DOHH2 (cell line): ENCODE data around the gene DNAJC21.
"Not testable (repeated sequence)": the region's sequence is repeated elsewhere in the genome, so short reads cannot be mapped to it uniquely, and the experiment has no call there.

ENCODE experiments used
- H3F3A ChIP-seq: fragments of 200-600 bp; sonication (generic), shearing (Covaris generic); 2 replicates; pipeline ENCODE4 v1.6.0; 2016; ENCODE audit warnings: antibody characterized with exemption, mild to moderate bottlenecking; ENCODE audit not compliant: control insufficient read depth, insufficient read depth
- H3K27ac ChIP-seq: fragments of 200-600 bp; sonication (generic); 2 replicates; pipeline ENCODE4 v1.5.1; 2014; ENCODE audit warnings: low read depth, mild to moderate bottlenecking, low read length, moderate library complexity
- H3K27me3 ChIP-seq: fragments of 200-600 bp; sonication (generic); 2 replicates; pipeline ENCODE4 v1.6.1; 2014; ENCODE audit warnings: mild to moderate bottlenecking, low read length, mixed read lengths; ENCODE audit not compliant: control insufficient read depth
- H3K36me3 ChIP-seq: fragments of 200-600 bp; sonication (generic); 2 replicates; pipeline ENCODE4 v1.6.1; 2014; ENCODE audit warnings: mild to moderate bottlenecking, low read length, moderate library complexity, mixed read lengths; ENCODE audit not compliant: control insufficient read depth
- H3K4me1 ChIP-seq: fragments of 200-600 bp; sonication (generic); 2 replicates; pipeline ENCODE4 v1.6.1; 2014; ENCODE audit warnings: mild to moderate bottlenecking, low read length, mixed read lengths; ENCODE audit not compliant: control insufficient read depth
- H3K4me2 ChIP-seq: fragments of 200-600 bp; sonication (generic); 2 replicates; pipeline ENCODE4 v1.6.0; 2014; ENCODE audit warnings: mild to moderate bottlenecking, low read length, moderate library complexity
- H3K4me3 ChIP-seq: fragments of 200-600 bp; sonication (generic); 2 replicates; pipeline ENCODE4 v1.5.1; 2014; ENCODE audit warnings: mild to moderate bottlenecking, low read length, mixed read lengths
- H3K79me2 ChIP-seq: fragments of 200-600 bp; sonication (generic); 2 replicates; pipeline ENCODE4 v1.6.1; 2014; ENCODE audit warnings: mild to moderate bottlenecking, low read length, mixed read lengths; ENCODE audit not compliant: control insufficient read depth
- H3K9me2 ChIP-seq: fragments of 200-600 bp; sonication (generic); replicated peaks from 2 replicates; pipeline ENCODE4 v1.6.1; 2014; ENCODE audit warnings: mild to moderate bottlenecking, low read length, mixed read lengths; ENCODE audit not compliant: control insufficient read depth
- H3K9me3 ChIP-seq: fragments of 200-600 bp; sonication (generic); 2 replicates; pipeline ENCODE4 v1.6.1; 2014; ENCODE audit warnings: antibody characterized with exemption, low read length, mixed read lengths; ENCODE audit not compliant: control insufficient read depth, insufficient read depth
- H4K20me1 ChIP-seq: fragments of 200-600 bp; sonication (generic); 2 replicates; pipeline ENCODE4 v1.6.0; 2014; ENCODE audit warnings: low read depth, mild to moderate bottlenecking, antibody characterized with exemption, low read length, moderate library complexity; ENCODE audit not compliant: control insufficient read depth, insufficient read depth
- EZH2phosphoT487 ChIP-seq: fragments of 200-600 bp; sonication (generic); IDR thresholded peaks from 2 replicates; pipeline ENCODE4 v1.6.1; 2017; ENCODE audit warnings: borderline replicate concordance, mild to moderate bottlenecking, antibody characterized with exemption, low read length, moderate library complexity, mixed read lengths
- TF ChIP-seq, protein P1 (sequence below): fragments of 200-600 bp; sonication (generic); IDR thresholded peaks from one replicate; pipeline ENCODE4 v1.5.1; 2014; ENCODE audit warnings: antibody characterized with exemption, mild to moderate bottlenecking, low read depth, low read length; ENCODE audit not compliant: poor library complexity, severe bottlenecking

The DNAJC21 gene

DNA sequence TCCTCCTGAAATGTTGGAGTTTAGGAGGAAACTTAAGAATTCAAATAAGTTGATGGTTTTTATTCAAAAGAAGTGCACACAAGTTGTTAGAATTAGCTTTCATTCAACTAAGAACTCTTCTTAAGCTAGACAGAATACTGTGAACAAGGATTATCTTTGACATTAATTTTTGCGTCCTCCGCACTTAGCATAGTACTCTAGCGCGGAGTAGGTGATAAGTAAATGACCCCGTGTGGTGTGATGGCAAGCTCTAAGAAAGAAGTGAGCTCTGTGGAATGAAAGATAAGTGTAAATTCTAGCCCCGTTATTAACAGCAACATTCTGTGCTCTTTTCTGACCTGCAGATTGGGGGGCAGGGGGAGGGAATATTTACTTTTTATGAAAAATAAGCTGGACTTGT lies 12.8 kb upstream of the DNAJC21 start:
- TF ChIP-seq EZH2phosphoT487, result no peak
- TF ChIP-seq, protein P1, sequence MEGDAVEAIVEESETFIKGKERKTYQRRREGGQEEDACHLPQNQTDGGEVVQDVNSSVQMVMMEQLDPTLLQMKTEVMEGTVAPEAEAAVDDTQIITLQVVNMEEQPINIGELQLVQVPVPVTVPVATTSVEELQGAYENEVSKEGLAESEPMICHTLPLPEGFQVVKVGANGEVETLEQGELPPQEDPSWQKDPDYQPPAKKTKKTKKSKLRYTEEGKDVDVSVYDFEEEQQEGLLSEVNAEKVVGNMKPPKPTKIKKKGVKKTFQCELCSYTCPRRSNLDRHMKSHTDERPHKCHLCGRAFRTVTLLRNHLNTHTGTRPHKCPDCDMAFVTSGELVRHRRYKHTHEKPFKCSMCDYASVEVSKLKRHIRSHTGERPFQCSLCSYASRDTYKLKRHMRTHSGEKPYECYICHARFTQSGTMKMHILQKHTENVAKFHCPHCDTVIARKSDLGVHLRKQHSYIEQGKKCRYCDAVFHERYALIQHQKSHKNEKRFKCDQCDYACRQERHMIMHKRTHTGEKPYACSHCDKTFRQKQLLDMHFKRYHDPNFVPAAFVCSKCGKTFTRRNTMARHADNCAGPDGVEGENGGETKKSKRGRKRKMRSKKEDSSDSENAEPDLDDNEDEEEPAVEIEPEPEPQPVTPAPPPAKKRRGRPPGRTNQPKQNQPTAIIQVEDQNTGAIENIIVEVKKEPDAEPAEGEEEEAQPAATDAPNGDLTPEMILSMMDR, result no peak
- H3K4me1 ChIP-seq, result peaks cover 25% of the 10 kb centered on the region
- no peaks in the 10 kb centered on the region for H3K27me3 ChIP-seq
- peak overlapping the region; percentile 79 for H3K27ac ChIP-seq
- H3K36me3 ChIP-seq, result peaks cover 93% of the 10 kb centered on the region
- H3K4me2 ChIP-seq, result peak overlapping the region; percentile 87
- H4K20me1 ChIP-seq, result no peaks in the 10 kb centered on the region; the same call in 1 of the 2 replicates
- no peaks in the 10 kb centered on the region for H3K9me2 ChIP-seq
- H3K9me3 ChIP-seq, result no peaks in the 10 kb centered on the region
- H3K4me3 ChIP-seq, result peak overlapping the region; percentile 85
- peaks cover 99% of the 10 kb centered on the region for H3K79me2 ChIP-seq
- peaks cover 12% of the 10 kb centered on the region for H3F3A ChIP-seq

DNA sequence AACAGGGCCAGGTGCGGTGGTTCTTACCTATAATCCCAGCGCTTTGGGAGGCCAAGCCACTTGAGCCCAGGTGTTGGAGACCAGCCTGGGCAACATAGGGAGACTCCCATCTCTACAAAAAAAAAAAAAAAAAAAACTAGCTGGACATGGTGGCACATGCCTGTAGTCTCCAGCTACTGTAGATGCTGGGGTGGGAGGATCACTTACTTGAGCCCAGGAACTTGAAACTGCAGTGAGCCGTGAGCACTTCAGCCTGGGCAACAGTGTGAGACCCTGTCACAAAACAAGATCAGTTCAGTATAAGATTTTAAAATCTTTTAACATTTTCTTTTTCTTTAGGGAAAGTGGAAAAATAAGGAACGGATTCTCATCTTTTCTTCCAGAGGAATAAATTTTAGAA lies 11.3 kb upstream of the DNAJC21 start:
- H3K27me3 ChIP-seq, result no peaks in the 10 kb centered on the region
- no peak overlapping the region for H3K27ac ChIP-seq
- peaks cover 20% of the 10 kb centered on the region for H3F3A ChIP-seq
- H4K20me1 ChIP-seq, result no peaks in the 10 kb centered on the region
- H3K79me2 ChIP-seq, result peaks cover 96% of the 10 kb centered on the region
- H3K4me2 ChIP-seq, result peak overlapping the region; percentile 87
- H3K4me3 ChIP-seq, result peak overlapping the region; percentile 85
- no peaks in the 10 kb centered on the region for H3K9me2 ChIP-seq
- peaks cover 23% of the 10 kb centered on the region for H3K4me1 ChIP-seq
- H3K36me3 ChIP-seq, result peaks cover 94% of the 10 kb centered on the region
- TF ChIP-seq, protein P1, result no peak
- TF ChIP-seq EZH2phosphoT487, result no peak
- no peaks in the 10 kb centered on the region for H3K9me3 ChIP-seq

DNA sequence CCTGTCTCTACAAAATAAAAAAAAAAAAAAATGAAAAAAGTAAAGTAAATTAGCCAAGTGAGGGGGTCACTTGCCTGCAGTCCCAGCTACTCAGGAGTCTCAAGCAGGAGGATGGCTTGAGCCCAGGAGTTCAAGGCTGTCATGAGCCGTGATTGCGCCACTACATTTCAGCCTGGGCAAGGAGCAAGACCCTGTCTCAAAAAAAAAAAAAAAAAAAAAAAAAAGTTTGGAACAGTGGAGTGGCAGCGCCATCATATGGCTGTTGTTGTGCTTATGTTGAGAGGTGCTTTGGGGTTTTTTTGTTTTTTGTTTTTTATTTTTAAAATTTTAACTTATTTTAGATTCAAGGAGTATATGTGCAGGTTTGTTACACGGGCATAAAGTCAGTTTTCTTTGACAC lies 10.3 kb upstream of the DNAJC21 start:
- peaks cover 93% of the 10 kb centered on the region for H3K79me2 ChIP-seq
- no peaks in the 10 kb centered on the region for H3K27me3 ChIP-seq
- peaks cover 26% of the 10 kb centered on the region for H3F3A ChIP-seq
- no peaks in the 10 kb centered on the region for H3K9me3 ChIP-seq
- no peak overlapping the region for H3K27ac ChIP-seq
- peaks cover 16% of the 10 kb centered on the region for H3K4me1 ChIP-seq
- TF ChIP-seq EZH2phosphoT487, result no peak
- TF ChIP-seq, protein P1, result no peak
- no peaks in the 10 kb centered on the region for H3K9me2 ChIP-seq
- no peak overlapping the region for H3K4me3 ChIP-seq
- no peaks in the 10 kb centered on the region for H4K20me1 ChIP-seq
- H3K4me2 ChIP-seq, result no peak overlapping the region
- peaks cover 94% of the 10 kb centered on the region for H3K36me3 ChIP-seq

DNA sequence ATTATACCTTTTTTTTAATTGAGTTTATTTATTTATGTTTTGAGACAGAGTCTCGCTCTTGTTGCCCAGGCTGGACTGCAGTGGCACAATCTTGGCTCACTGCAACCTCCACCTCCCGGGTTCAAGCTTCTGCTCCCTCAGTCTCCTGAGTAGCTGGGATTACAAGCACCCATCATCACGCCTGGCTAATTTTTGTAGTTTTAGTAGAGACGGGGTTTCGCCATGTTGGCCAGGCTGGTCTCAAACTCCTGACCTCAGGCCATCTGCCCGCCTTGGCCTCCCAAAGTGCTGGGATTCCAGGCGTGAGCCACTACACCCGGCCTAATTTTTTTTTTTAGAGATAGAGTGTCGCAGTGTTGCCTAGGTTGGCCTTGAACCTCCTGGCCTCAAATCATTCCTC lies 6.1 kb upstream of the DNAJC21 start:
- not testable (repeated sequence) for H3K4me3 ChIP-seq, H3K27ac ChIP-seq, H4K20me1 ChIP-seq, H3K9me2 ChIP-seq, H3K9me3 ChIP-seq, H3K27me3 ChIP-seq, H3K4me2 ChIP-seq
- H3K79me2 ChIP-seq, result peaks cover 55% of the 10 kb centered on the region
- peaks cover 20% of the 10 kb centered on the region for H3K4me1 ChIP-seq
- H3F3A ChIP-seq, result peaks cover 64% of the 10 kb centered on the region
- peaks cover 94% of the 10 kb centered on the region for H3K36me3 ChIP-seq
